ENCODE measurements around the gene MRPL52.

GRCh38 chr14:22872833-22873520, 43.3 kb downstream of the MRPL52 start:
- TF ChIP-seq ZNF274 (IDR thresholded peaks at IDR 0.05; ENCODE audit: low read depth, low read length), result no peak
- TF ChIP-seq SUZ12 (IDR thresholded peaks at IDR 0.05; ENCODE audit: extremely low read depth, insufficient read depth, insufficient read length), result no peak
